H1 (cell line): ENCODE measurements around the gene MPHOSPH9. TPM values are rescaled to one million over a fixed set of nuclear protein-coding genes. Genes with fewer than 3 reads are reported as not detected.

Source experiments
- CTCF ChIA-PET: fragments of 300-600 bp; sonication (Branson Sonifier 250); formaldehyde crosslinking; loops from one replicate; lab custom pipeline; 2021; ENCODE audit not compliant: partially characterized antibody; lab: Charles Lee
- POLR2A ChIA-PET: fragments of 300-600 bp; sonication (Branson Sonifier 250); formaldehyde crosslinking; loops from one replicate; lab custom pipeline; 2021; ENCODE audit warnings: inconsistent platforms; ENCODE audit not compliant: partially characterized antibody; lab: Charles Lee
- DNase-seq, 2 experiments: peaks; one replicate each; pipeline versions ENCODE4 v3.0.0 to v3.0.0-alpha.2; 2010 to 2022; ENCODE audit warnings: low spot score in 2 of 2, low read depth in 1 of 2, mixed read lengths in 1 of 2
- FAIRE-seq: peaks from 2 replicates; lab custom pipeline; 2011; peaks lifted over from hg19 to GRCh38; lab: Jason Lieb, UNC
- H2AFZ ChIP-seq: 2 replicates; pipeline ENCODE4 v1.8.1; 2012; ENCODE audit warnings: low read length, inconsistent platforms
- H2AK5ac ChIP-seq: 2 replicates; pipeline ENCODE4 v1.6.1; 2013; ENCODE audit warnings: low read depth, low read length
- H2BK120ac ChIP-seq: replicated peaks from 2 replicates; pipeline ENCODE3; 2013; ENCODE audit warnings: low read depth, low read length, inconsistent platforms
- H2BK12ac ChIP-seq: 2 replicates; pipeline ENCODE4 v1.6.1; 2013; ENCODE audit warnings: low read depth, low read length
- H2BK15ac ChIP-seq: 2 replicates; pipeline ENCODE4 v1.6.1; 2013; ENCODE audit warnings: low read length
- H2BK20ac ChIP-seq: 2 replicates; pipeline ENCODE4 v1.6.1; 2013; ENCODE audit warnings: low read length
- H2BK5ac ChIP-seq: 2 replicates; pipeline ENCODE4 v1.6.1; 2013; ENCODE audit warnings: low read depth, low read length
- H3K14ac ChIP-seq: 2 replicates; pipeline ENCODE4 v1.6.1; 2013; ENCODE audit warnings: inconsistent platforms; ENCODE audit not compliant: insufficient read length
- H3K18ac ChIP-seq: 2 replicates; pipeline ENCODE4 v1.6.1; 2013; ENCODE audit warnings: low read length; ENCODE audit errors: extremely low read depth
- H3K23ac ChIP-seq: 2 replicates; pipeline ENCODE4 v1.6.1; 2013; ENCODE audit warnings: inconsistent platforms; ENCODE audit not compliant: insufficient read length
- H3K23me2 ChIP-seq: 2 replicates; pipeline ENCODE4 v1.6.1; 2013; ENCODE audit warnings: low read depth, low read length
- H3K27ac ChIP-seq: 2 replicates; pipeline ENCODE4 v1.6.1; 2011; ENCODE audit warnings: low read depth, low read length, inconsistent platforms
- H3K27me3 ChIP-seq, 4 experiments: replicated peaks in 1 of 4; 1 replicate in 1 of 4; 2 replicates in 3 of 4; pipeline versions ENCODE4 v1.6.1 to v1.8.1; 2011 to 2013; ENCODE audit warnings: low read length in 3 of 4, mild to moderate bottlenecking in 3 of 4, inconsistent platforms in 2 of 4, mixed read lengths in 2 of 4, moderate library complexity in 1 of 4; ENCODE audit not compliant: control insufficient read depth in 3 of 4, insufficient read depth in 3 of 4; ENCODE audit errors: extremely low read depth in 1 of 4
- H3K36me3 ChIP-seq, 4 experiments: 2 replicates each; pipeline versions ENCODE4 v1.6.1 to v1.8.1; 2011 to 2013; ENCODE audit warnings: mild to moderate bottlenecking in 4 of 4, low read length in 3 of 4, moderate library complexity in 2 of 4, control low read depth in 1 of 4, inconsistent platforms in 1 of 4; ENCODE audit not compliant: insufficient read depth in 4 of 4, control insufficient read depth in 2 of 4
- H3K4ac ChIP-seq: replicated peaks from 2 replicates; pipeline ENCODE3; 2013; ENCODE audit warnings: low read length, low read depth, mixed read lengths, inconsistent platforms; ENCODE audit not compliant: insufficient read length
- H3K4me1 ChIP-seq, 4 experiments: replicated peaks in 1 of 4; 1 replicate in 1 of 4; 2 replicates in 3 of 4; pipeline versions ENCODE4 v1.6.1 to v1.8.1; 2011 to 2013; ENCODE audit warnings: low read length in 3 of 4, inconsistent platforms in 2 of 4, mixed read lengths in 1 of 4; ENCODE audit not compliant: insufficient read depth in 4 of 4, control insufficient read depth in 3 of 4
- H3K4me2 ChIP-seq, 2 experiments: 2 replicates each; pipeline versions ENCODE4 v1.6.1 to v1.8.1; 2011 to 2013; ENCODE audit warnings: low read depth in 2 of 2, low read length in 2 of 2, control low read depth in 1 of 2, inconsistent platforms in 1 of 2, mild to moderate bottlenecking in 1 of 2; ENCODE audit not compliant: insufficient read depth in 1 of 2
- H3K4me3 ChIP-seq, 4 experiments: fragments of 200-600, 300-600 bp in 1 of 4; sonication (generic), shearing (Covaris generic), sonication (Bioruptor Twin) in 1 of 4; 2 replicates each; pipeline versions ENCODE4 v1.5.1 to v1.8.1; 2011 to 2016; ENCODE audit warnings: low read length in 4 of 4, low read depth in 3 of 4, control low read depth in 2 of 4, inconsistent platforms in 2 of 4, mild to moderate bottlenecking in 2 of 4, mixed read lengths in 1 of 4, moderate library complexity in 1 of 4; ENCODE audit not compliant: insufficient read depth in 2 of 4; ENCODE audit errors: extremely low read depth in 1 of 4
- H3K56ac ChIP-seq: replicated peaks from 2 replicates; pipeline ENCODE3; 2013; ENCODE audit warnings: low read depth, mild to moderate bottlenecking, mixed read lengths, low read length, inconsistent platforms; ENCODE audit not compliant: insufficient read length
- H3K79me1 ChIP-seq: 2 replicates; pipeline ENCODE4 v1.6.1; 2013; ENCODE audit warnings: low read depth, low read length, control low read depth
- H3K79me2 ChIP-seq, 2 experiments: 2 replicates each; pipeline versions ENCODE4 v1.6.1 to v1.8.1; 2012 to 2013; ENCODE audit warnings: low read length in 2 of 2, mild to moderate bottlenecking in 2 of 2, inconsistent platforms in 1 of 2; ENCODE audit not compliant: insufficient read depth in 2 of 2, control insufficient read depth in 1 of 2
- H3K9ac ChIP-seq, 4 experiments: replicated peaks in 1 of 4; 1 replicate in 1 of 4; 2 replicates in 3 of 4; pipeline versions ENCODE4 v1.6.1 to v1.8.1; 2011 to 2013; ENCODE audit warnings: low read depth in 3 of 4, low read length in 3 of 4, control low read depth in 2 of 4, mild to moderate bottlenecking in 2 of 4, moderate library complexity in 2 of 4, inconsistent platforms in 1 of 4; ENCODE audit errors: extremely low read depth in 1 of 4
- H3K9me3 ChIP-seq, 2 experiments: 2 replicates each; pipeline versions ENCODE4 v1.6.1 to v1.8.1; 2012 to 2013; ENCODE audit warnings: mild to moderate bottlenecking in 2 of 2, moderate library complexity in 2 of 2, control low read depth in 1 of 2, inconsistent platforms in 1 of 2, low read depth in 1 of 2, low read length in 1 of 2, mixed read lengths in 1 of 2; ENCODE audit not compliant: insufficient read depth in 2 of 2
- H4K20me1 ChIP-seq, 2 experiments: replicated peaks in 1 of 2; 2 replicates each; pipeline versions ENCODE3 to v1.8.1; 2011 to 2013; ENCODE audit warnings: inconsistent platforms in 2 of 2, low read length in 2 of 2, mild to moderate bottlenecking in 1 of 2; ENCODE audit not compliant: insufficient read depth in 2 of 2, control insufficient read depth in 1 of 2
- H4K5ac ChIP-seq: 2 replicates; pipeline ENCODE4 v1.6.1; 2013; ENCODE audit warnings: low read length, low read depth, mixed read lengths, inconsistent platforms; ENCODE audit not compliant: insufficient read length
- H4K8ac ChIP-seq: 2 replicates; pipeline ENCODE4 v1.8.0; 2013; ENCODE audit warnings: mild to moderate bottlenecking, moderate library complexity, low read length, inconsistent platforms; ENCODE audit not compliant: insufficient read depth; ENCODE audit errors: extremely low read depth
- H4K91ac ChIP-seq: replicated peaks from 2 replicates; pipeline ENCODE3; 2013; ENCODE audit warnings: low read length, mixed read lengths, inconsistent platforms; ENCODE audit not compliant: insufficient read length
- CTBP2 ChIP-seq: IDR thresholded peaks from 2 replicates; pipeline ENCODE4 v1.7.0; 2011; ENCODE audit warnings: borderline replicate concordance, mild to moderate bottlenecking, moderate library complexity, mixed read lengths, low read length; ENCODE audit not compliant: insufficient read depth, insufficient read length
- KDM1A ChIP-seq: fragments of 200-600, 300-600 bp; sonication (generic); IDR thresholded peaks from 2 replicates; pipeline ENCODE4 v1.7.1; 2016; ENCODE audit warnings: mild to moderate bottlenecking, low read length, borderline replicate concordance
- KDM4A ChIP-seq: IDR thresholded peaks from one replicate; pipeline ENCODE4 v1.7.1; 2012; ENCODE audit warnings: low read depth, mild to moderate bottlenecking, moderate library complexity, low read length, inconsistent platforms; ENCODE audit not compliant: severe bottlenecking
- NRF1 ChIP-seq: IDR thresholded peaks from 2 replicates; pipeline ENCODE4 v1.6.1; 2011; ENCODE audit warnings: mild to moderate bottlenecking, low read depth, low read length, improper control_type of control experiment
- SRF ChIP-seq: IDR thresholded peaks from 2 replicates; pipeline ENCODE4 v1.6.1; 2011; ENCODE audit warnings: mild to moderate bottlenecking, low read depth, low read length, moderate library complexity
- TAF1 ChIP-seq: IDR thresholded peaks from 2 replicates; pipeline ENCODE4 v1.6.1; 2011; ENCODE audit warnings: mild to moderate bottlenecking, low read depth, low read length
- TCF12 ChIP-seq: IDR thresholded peaks from 2 replicates; pipeline ENCODE4 v1.6.1; 2011; ENCODE audit warnings: low read depth, mild to moderate bottlenecking, low read length
- YY1 ChIP-seq: IDR thresholded peaks from 2 replicates; pipeline ENCODE4 v1.6.1; 2011; ENCODE audit warnings: low read depth, mild to moderate bottlenecking, low read length
- WGBS, 2 experiments: shearing (Covaris generic) in 1 of 2; methylation state at CpG; one replicate each; pipeline versions ENCODE4 v1.1.6 to v1.1.7; 2013 to 2015; ENCODE audit warnings: low lambda C conversion rate in 2 of 2, mixed read lengths in 2 of 2, inconsistent platforms in 1 of 2, low coverage in 1 of 2, missing lambda C conversion rate in 1 of 2; ENCODE audit not compliant: insufficient replicate concordance in 2 of 2, insufficient coverage in 1 of 2, insufficient read length in 1 of 2; ENCODE audit errors: extremely low coverage in 1 of 2, missing lambda C conversion rate in 1 of 2; 5-methylcytosine and 5-hydroxymethylcytosine counted together
- polyA plus RNA-seq, 7 experiments: library from polyadenylated mRNA; depleted of rRNA in 3 of 7; stranded (reverse) in 5 of 7; unstranded in 2 of 7; fragments of >200 nt in 5 of 7; fragments of 200-250 nt in 2 of 7; gene quantifications; 1 replicate in 5 of 7; 2 replicates in 1 of 7; 4 replicates in 1 of 7; pipeline versions ENCODE4 v1.2.1 to v1.2.3, GENCODE V29; 2011 to 2013; ENCODE audit warnings: missing spikeins in 2 of 7, mixed read lengths in 2 of 7
- total RNA-seq: library from RNA; stranded (reverse); fragmentation: NEBNext Ultra II Directional; extraction: Animal tissue kit (Norgen Biotek cat#: 25700); gene quantifications from 2 replicates; pipeline ENCODE4 v1.2.1, GENCODE V29; 2021
- TF ChIP-seq, protein P1 (sequence below): IDR thresholded peaks from 2 replicates; pipeline ENCODE4 v1.6.1; 2012; ENCODE audit warnings: inconsistent platforms
- TF ChIP-seq, protein P2 (sequence below), 3 experiments: IDR thresholded peaks; 1 replicate in 2 of 3; 2 replicates in 1 of 3; pipeline versions ENCODE4 v1.5.1 to v1.6.1; 2011; ENCODE audit warnings: low read length in 3 of 3, mild to moderate bottlenecking in 3 of 3, inconsistent platforms in 2 of 3, low read depth in 1 of 3, moderate library complexity in 1 of 3; ENCODE audit not compliant: insufficient read depth in 1 of 3; ENCODE audit errors: control extremely low read depth in 1 of 3

The MPHOSPH9 gene
- total and polyA plus RNA-seq, 2 of the 8 experiments (the other 6 are each of a cell fraction or from before 2014, with no cell fraction given): 8.8 to 48.8 TPM

DNA sequence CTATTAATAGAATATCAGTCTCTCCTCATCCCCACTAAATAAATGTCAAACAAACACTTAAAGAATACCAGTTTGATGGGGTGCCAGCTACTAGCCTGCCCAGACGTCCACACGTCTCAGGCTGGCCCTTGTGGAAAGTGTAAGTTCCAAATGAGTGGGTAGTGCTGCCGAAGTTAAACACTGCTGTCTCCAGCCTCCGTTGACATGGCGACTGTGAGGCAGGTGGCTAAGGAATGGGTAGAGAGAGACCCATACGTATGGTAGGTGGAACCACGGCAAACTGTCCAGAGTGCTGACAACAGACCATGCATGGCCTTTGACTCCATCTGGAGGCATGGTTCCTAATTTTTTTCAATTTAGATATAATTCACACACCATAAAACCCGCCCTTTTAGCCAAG is 119.9 kb downstream of the MPHOSPH9 start:
- Histone ChIP-seq H3K23ac (no peak overlapping the region), H4K8ac (no peak overlapping the region), H3K18ac (no peak overlapping the region), H2BK20ac (no peak overlapping the region), H3K4me1 (peaks cover 0 to 2% (median 0%) of the 10 kb centered on the region in 4 experiments; a peak in 1 of 7 replicates), H2BK120ac (no peak overlapping the region), H4K91ac (no peak overlapping the region), H3K27me3 (no peaks in the 10 kb centered on the region; a peak in 2 of 7 replicates), H3K4me2 (no peak overlapping the region), H3K23me2 (no peaks in the 10 kb centered on the region), H3K56ac (no peak overlapping the region), H3K79me1 (no peaks in the 10 kb centered on the region), H3K9ac (no peak overlapping the region), H3K27ac (no peak overlapping the region), H3K36me3 (no peaks in the 10 kb centered on the region), H3K14ac (no peak overlapping the region), H2AFZ (no peak overlapping the region), H2BK5ac (no peak overlapping the region), H4K20me1 (no peaks in the 10 kb centered on the region), H3K4me3 (no peak overlapping the region), H2AK5ac (no peak overlapping the region), H3K4ac (no peak overlapping the region), H2BK15ac (no peak overlapping the region), H3K79me2 (no peaks in the 10 kb centered on the region), H3K9me3 (no peaks in the 10 kb centered on the region), H4K5ac (no peak overlapping the region), H2BK12ac (no peak overlapping the region)
- 93% methylated on average over 8 of the region's 8 CpGs; no CpG with 5 or more reads in 1 of the 2 experiments for WGBS, 2 experiments
- ChIA-PET POLR2A (no interaction called here), CTCF (interaction anchor here (0.7 to 0.9 kb wide), 2 partner anchors 40 to 53 kb away, joined by 3 read pairs; no protein-coding TSS in a partner anchor)
- no peak for DNase-seq
- no peak for FAIRE-seq
- TF ChIP-seq NRF1 (no peak), YY1 (no peak), KDM1A (no peak), TCF12 (no peak), KDM4A (no peak), TAF1 (no peak), SRF (no peak), CTBP2 (no peak)
- TF ChIP-seq, protein P1, sequence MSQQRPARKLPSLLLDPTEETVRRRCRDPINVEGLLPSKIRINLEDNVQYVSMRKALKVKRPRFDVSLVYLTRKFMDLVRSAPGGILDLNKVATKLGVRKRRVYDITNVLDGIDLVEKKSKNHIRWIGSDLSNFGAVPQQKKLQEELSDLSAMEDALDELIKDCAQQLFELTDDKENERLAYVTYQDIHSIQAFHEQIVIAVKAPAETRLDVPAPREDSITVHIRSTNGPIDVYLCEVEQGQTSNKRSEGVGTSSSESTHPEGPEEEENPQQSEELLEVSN: no peak
- TF ChIP-seq, protein P2, sequence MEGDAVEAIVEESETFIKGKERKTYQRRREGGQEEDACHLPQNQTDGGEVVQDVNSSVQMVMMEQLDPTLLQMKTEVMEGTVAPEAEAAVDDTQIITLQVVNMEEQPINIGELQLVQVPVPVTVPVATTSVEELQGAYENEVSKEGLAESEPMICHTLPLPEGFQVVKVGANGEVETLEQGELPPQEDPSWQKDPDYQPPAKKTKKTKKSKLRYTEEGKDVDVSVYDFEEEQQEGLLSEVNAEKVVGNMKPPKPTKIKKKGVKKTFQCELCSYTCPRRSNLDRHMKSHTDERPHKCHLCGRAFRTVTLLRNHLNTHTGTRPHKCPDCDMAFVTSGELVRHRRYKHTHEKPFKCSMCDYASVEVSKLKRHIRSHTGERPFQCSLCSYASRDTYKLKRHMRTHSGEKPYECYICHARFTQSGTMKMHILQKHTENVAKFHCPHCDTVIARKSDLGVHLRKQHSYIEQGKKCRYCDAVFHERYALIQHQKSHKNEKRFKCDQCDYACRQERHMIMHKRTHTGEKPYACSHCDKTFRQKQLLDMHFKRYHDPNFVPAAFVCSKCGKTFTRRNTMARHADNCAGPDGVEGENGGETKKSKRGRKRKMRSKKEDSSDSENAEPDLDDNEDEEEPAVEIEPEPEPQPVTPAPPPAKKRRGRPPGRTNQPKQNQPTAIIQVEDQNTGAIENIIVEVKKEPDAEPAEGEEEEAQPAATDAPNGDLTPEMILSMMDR (IDR thresholded peaks at IDR 0.05; ENCODE audit: control extremely low read depth in 1 of 3, insufficient read depth in 1 of 3, low read depth in 1 of 3, low read length in 3 of 3): no peak
